HG03039 (cell line): ENCODE results near the gene TMEM272.

Source experiments
- ATAC-seq: cut with Tn5 transposase; IDR thresholded peaks from one replicate; pipeline ENCODE4 v1.9.1; 2021; ENCODE audit warnings: mild to moderate bottlenecking, moderate library complexity; ENCODE audit not compliant: unreplicated experiment

Gene TMEM272

GRCh38 chr13:51783428-51784094 is 61.4 kb downstream of the TMEM272 start:
- no peak for ATAC-seq

GRCh38 chr13:51782026-51782710 is 62.8 kb downstream of the TMEM272 start:
- no peak for ATAC-seq

- no peak for ATAC-seq
These were observed 63.5 kb downstream of the TMEM272 start for GRCh38 chr13:51781246-51782022.

- ATAC-seq = no peak
These were observed 64.9 kb downstream of the TMEM272 start for GRCh38 chr13:51780099-51780498.

- ATAC-seq = no peak
These were observed 66.6 kb downstream of the TMEM272 start for GRCh38 chr13:51778392-51778791.

- ATAC-seq = no peak
These were observed 67.1 kb downstream of the TMEM272 start for GRCh38 chr13:51777921-51778320.

GRCh38 chr13:51776179-51776578 is 68.8 kb downstream of the TMEM272 start:
- ATAC-seq = no peak

- no peak for ATAC-seq
These were observed 71.5 kb downstream of the TMEM272 start for GRCh38 chr13:51773515-51773914.

- no peak for ATAC-seq
These were observed 72.2 kb downstream of the TMEM272 start for GRCh38 chr13:51772781-51773180.

- no peak for ATAC-seq
These were observed 72.9 kb downstream of the TMEM272 start for GRCh38 chr13:51772105-51772455.

GRCh38 chr13:51771418-51772104 is 73.4 kb downstream of the TMEM272 start:
- no peak for ATAC-seq

- ATAC-seq = no peak
These were observed 74.1 kb downstream of the TMEM272 start for GRCh38 chr13:51770681-51771417.

- no peak for ATAC-seq
These were observed 74.8 kb downstream of the TMEM272 start for GRCh38 chr13:51770160-51770559.

GRCh38 chr13:51769455-51770127 is 75.4 kb downstream of the TMEM272 start:
- ATAC-seq = no peak

GRCh38 chr13:51768976-51769375 is 76.0 kb downstream of the TMEM272 start:
- no peak for ATAC-seq

GRCh38 chr13:51768378-51768921 is 76.5 kb downstream of the TMEM272 start:
- ATAC-seq = no peak

- ATAC-seq = no peak
These were observed 77.9 kb downstream of the TMEM272 start for GRCh38 chr13:51767100-51767499.

GRCh38 chr13:51765142-51765515 is 79.8 kb downstream of the TMEM272 start:
- no peak for ATAC-seq

GRCh38 chr13:51764184-51765141 is 80.5 kb downstream of the TMEM272 start:
- peak; percentile 75 for ATAC-seq
